Thymus (tissue), 11 donors: Measurements from ENCODE around the gene LRRC51. TPM values are rescaled to one million over a fixed set of nuclear protein-coding genes. Genes with fewer than 3 reads are reported as not detected.

Experiments used
- DNase-seq, 9 donors: peaks; one replicate each; pipeline ENCODE4 v3.0.0-alpha.2; 2013; ENCODE audit warnings: low spot score in 9 of 9, low read depth in 6 of 9, missing footprints in 1 of 9
- H3K27ac ChIP-seq, 2 donors: one replicate each; pipeline ENCODE4 v1.5.1; 2013; ENCODE audit warnings: control low read depth in 1 of 2, low read depth in 1 of 2, low read length in 1 of 2, mild to moderate bottlenecking in 1 of 2, moderate library complexity in 1 of 2
- H3K27me3 ChIP-seq, 2 donors: one replicate each; pipeline ENCODE4 v1.5.1; 2013; ENCODE audit warnings: low read length in 1 of 2; ENCODE audit not compliant: control insufficient read depth in 2 of 2, insufficient read depth in 1 of 2
- H3K36me3 ChIP-seq, 2 donors: one replicate each; pipeline ENCODE4 v1.5.1; 2013; ENCODE audit warnings: low read length in 1 of 2, mild to moderate bottlenecking in 1 of 2, moderate library complexity in 1 of 2; ENCODE audit not compliant: control insufficient read depth in 2 of 2, insufficient read depth in 2 of 2
- H3K4me1 ChIP-seq, 2 donors: one replicate each; pipeline ENCODE4 v1.5.1; 2013; ENCODE audit warnings: low read length in 2 of 2; ENCODE audit not compliant: control insufficient read depth in 2 of 2, insufficient read depth in 2 of 2
- H3K4me3 ChIP-seq, 2 donors: one replicate each; pipeline ENCODE4 v1.5.1; 2013; ENCODE audit warnings: low read length in 2 of 2, control low read depth in 1 of 2, mild to moderate bottlenecking in 1 of 2
- H3K9me3 ChIP-seq, 2 donors: one replicate each; pipeline ENCODE4 v1.5.1; 2013; ENCODE audit warnings: low read length in 1 of 2, mild to moderate bottlenecking in 1 of 2; ENCODE audit not compliant: control insufficient read depth in 2 of 2, insufficient read depth in 1 of 2
- WGBS: extraction: QIAGEN DNeasy Blood & Tissue Kit; methylation state at CpG from one replicate; pipeline ENCODE4 v1.1.7; 2013; 5-methylcytosine and 5-hydroxymethylcytosine counted together
- polyA plus RNA-seq: library from polyadenylated mRNA; stranded (reverse); fragments of 200-250 nt; gene quantifications from one replicate; pipeline ENCODE4 v1.2.3, GENCODE V29; 2013
- total RNA-seq: library from RNA; stranded (reverse); fragments of 120-200 nt; gene quantifications from one replicate; pipeline ENCODE4 v1.2.4, GENCODE V29; 2013
- donor health status: healthy.

LRRC51 gene
- total and polyA plus RNA-seq, 2 donors, result 5.3 TPM

- no peaks in the 10 kb centered on the region for H3K27me3 ChIP-seq
- H3K27ac ChIP-seq, result no peak overlapping the region
- peaks cover 2 to 15% of the 10 kb centered on the region in 2 donors for H3K4me1 ChIP-seq
- peaks cover 3 to 28% of the 10 kb centered on the region in 2 donors for H3K36me3 ChIP-seq
- no peak overlapping the region for H3K4me3 ChIP-seq
- H3K9me3 ChIP-seq, result no peaks in the 10 kb centered on the region
- no peak for DNase-seq
Measured at GRCh38 chr11:72067266-72067665, 13.4 kb upstream of the LRRC51 start.

GRCh38 chr11:72067676-72068075, 13.0 kb upstream of the LRRC51 start:
- Histone ChIP-seq H3K27me3 (no peaks in the 10 kb centered on the region), H3K9me3 (no peaks in the 10 kb centered on the region), H3K4me1 (peaks cover 2 to 19% of the 10 kb centered on the region in 2 donors), H3K27ac (no peak overlapping the region), H3K36me3 (peaks cover 3 to 28% of the 10 kb centered on the region in 2 donors), H3K4me3 (no peak overlapping the region)
- no peak for DNase-seq

GRCh38 chr11:72069200-72069599, 11.4 kb upstream of the LRRC51 start:
- Histone ChIP-seq H3K4me1 (peaks cover 2 to 19% of the 10 kb centered on the region in 2 donors), H3K9me3 (no peaks in the 10 kb centered on the region), H3K36me3 (peaks cover 0 to 28% of the 10 kb centered on the region in 2 donors), H3K4me3 (no peak overlapping the region), H3K27ac (peak overlapping the region in 1 of 2 donors; percentile 24), H3K27me3 (no peaks in the 10 kb centered on the region)
- no peak for DNase-seq

GRCh38 chr11:72069787-72070251, 10.8 kb upstream of the LRRC51 start:
- Histone ChIP-seq H3K27ac (peak overlapping the region in 1 of 2 donors; percentile 37), H3K9me3 (no peaks in the 10 kb centered on the region), H3K4me3 (no peak overlapping the region), H3K36me3 (peaks cover 0 to 28% of the 10 kb centered on the region in 2 donors), H3K27me3 (no peaks in the 10 kb centered on the region), H3K4me1 (peaks cover 2 to 19% of the 10 kb centered on the region in 2 donors)
- 66% methylated on average over 2 of the region's 2 CpGs for whole genome bisulfite sequencing
- DNase-seq, result no peak

- Histone ChIP-seq H3K9me3 (no peaks in the 10 kb centered on the region), H3K36me3 (peaks cover 0 to 28% of the 10 kb centered on the region in 2 donors), H3K27ac (peak overlapping the region; percentile 8 to 37), H3K4me1 (peaks cover 2 to 23% of the 10 kb centered on the region in 2 donors), H3K27me3 (no peaks in the 10 kb centered on the region), H3K4me3 (no peak overlapping the region)
- 97% methylated on average over 7 of the region's 7 CpGs for WGBS
- DNase-seq, result no peak
Measured at GRCh38 chr11:72070491-72070890, 10.2 kb upstream of the LRRC51 start.

GRCh38 chr11:72072348-72072747, 8.3 kb upstream of the LRRC51 start:
- Histone ChIP-seq H3K27me3 (no peaks in the 10 kb centered on the region), H3K9me3 (no peaks in the 10 kb centered on the region), H3K36me3 (peaks cover 0 to 28% of the 10 kb centered on the region in 2 donors), H3K4me1 (peaks cover 2 to 23% of the 10 kb centered on the region in 2 donors), H3K4me3 (no peak overlapping the region), H3K27ac (peak overlapping the region in 1 of 2 donors; percentile 43)
- DNase-seq, result peak in 1 of 9 donors; percentile 9
- WGBS, result 73% methylated on average over 3 of the region's 3 CpGs

- peak overlapping the region; percentile 47 to 62 for H3K27ac ChIP-seq
- H3K27me3 ChIP-seq, result no peaks in the 10 kb centered on the region
- no peak overlapping the region for H3K4me3 ChIP-seq
- no peaks in the 10 kb centered on the region for H3K9me3 ChIP-seq
- 95% methylated on average over 1 of the region's 1 CpG for WGBS
- H3K36me3 ChIP-seq, result peaks cover 0 to 13% of the 10 kb centered on the region in 2 donors
- DNase-seq, result peak in 3 of 9 donors; percentile 11 to 49 (median 29)
- peaks cover 10 to 32% of the 10 kb centered on the region in 2 donors for H3K4me1 ChIP-seq
Measured at GRCh38 chr11:72075109-72075508, 5.5 kb upstream of the LRRC51 start.

- WGBS, result 85% methylated on average over 4 of the region's 4 CpGs
- no peak for DNase-seq
- Histone ChIP-seq H3K4me1 (peaks cover 10 to 26% of the 10 kb centered on the region in 2 donors), H3K9me3 (no peaks in the 10 kb centered on the region), H3K27ac (no peak overlapping the region), H3K27me3 (no peaks in the 10 kb centered on the region), H3K4me3 (no peak overlapping the region), H3K36me3 (peaks cover 0 to 13% of the 10 kb centered on the region in 2 donors)
Measured at GRCh38 chr11:72075756-72076155, 4.9 kb upstream of the LRRC51 start.

GRCh38 chr11:72078477-72078876, 2.2 kb upstream of the LRRC51 start:
- H3K9me3 ChIP-seq, result no peaks in the 10 kb centered on the region
- no peak for DNase-seq
- H3K4me1 ChIP-seq, result peaks cover 10 to 27% of the 10 kb centered on the region in 2 donors
- H3K4me3 ChIP-seq, result no peak overlapping the region
- 94% methylated on average over 6 of the region's 6 CpGs for WGBS
- peaks cover 0 to 9% of the 10 kb centered on the region in 2 donors for H3K36me3 ChIP-seq
- H3K27ac ChIP-seq, result no peak overlapping the region
- no peaks in the 10 kb centered on the region for H3K27me3 ChIP-seq
